GM18502 (cell line): ENCODE data around the gene TEX11.

Experiments
- ATAC-seq: cut with Tn5 transposase; IDR thresholded peaks from one replicate; pipeline ENCODE4 v1.9.1; 2021; ENCODE audit warnings: mild to moderate bottlenecking; ENCODE audit not compliant: unreplicated experiment, poor library complexity

Gene TEX11

DNA sequence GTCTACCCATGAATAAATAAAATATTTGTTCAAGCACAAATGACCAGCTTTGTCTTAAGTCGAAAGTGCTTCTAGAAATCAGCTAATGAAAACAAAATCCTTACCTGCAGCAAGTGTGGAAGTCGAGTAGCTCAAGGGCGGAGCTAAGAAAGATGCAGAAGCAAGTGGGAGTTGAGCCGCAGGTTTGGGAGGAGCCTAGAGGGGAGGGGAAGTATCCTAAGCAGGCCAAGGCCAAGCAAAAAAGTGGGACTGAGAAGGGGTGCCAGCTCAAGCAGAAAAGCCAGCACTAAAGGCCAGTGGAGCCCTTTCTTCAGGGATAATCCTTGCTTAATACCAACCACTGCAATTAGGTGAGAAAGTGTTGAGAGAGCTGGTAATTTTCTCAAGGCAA, 403.1 kb downstream of the TEX11 start:
- no peak for ATAC-seq

GRCh38 chrX:70504772-70505450, 403.6 kb downstream of the TEX11 start:
- no peak for ATAC-seq

- no peak for ATAC-seq
Measured at GRCh38 chrX:70500826-70501225, 407.7 kb downstream of the TEX11 start.

GRCh38 chrX:70498129-70498528, 410.4 kb downstream of the TEX11 start:
- no peak for ATAC-seq

GRCh38 chrX:70497026-70497425, 411.5 kb downstream of the TEX11 start:
- ATAC-seq: no peak

DNA sequence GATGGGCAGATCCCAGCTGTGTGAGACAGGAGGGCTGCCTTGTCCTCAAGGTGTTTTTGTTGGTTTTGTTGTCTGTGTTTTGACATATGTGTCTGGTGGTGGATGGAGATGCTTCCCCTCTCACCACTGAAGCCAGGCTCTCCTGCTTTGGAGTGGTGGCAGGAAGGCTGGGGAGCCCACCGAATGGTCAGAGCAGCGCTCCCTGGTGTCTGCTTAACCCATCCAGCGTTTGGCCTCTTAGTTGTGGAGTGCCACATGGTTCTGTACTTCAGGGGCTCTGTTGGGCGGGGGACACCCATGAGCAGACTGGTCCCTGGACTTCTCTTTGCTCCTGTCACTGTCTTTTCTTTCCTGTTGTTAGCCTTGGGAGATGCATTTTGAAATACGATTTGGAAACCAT, 412.0 kb downstream of the TEX11 start:
- no peak for ATAC-seq

DNA sequence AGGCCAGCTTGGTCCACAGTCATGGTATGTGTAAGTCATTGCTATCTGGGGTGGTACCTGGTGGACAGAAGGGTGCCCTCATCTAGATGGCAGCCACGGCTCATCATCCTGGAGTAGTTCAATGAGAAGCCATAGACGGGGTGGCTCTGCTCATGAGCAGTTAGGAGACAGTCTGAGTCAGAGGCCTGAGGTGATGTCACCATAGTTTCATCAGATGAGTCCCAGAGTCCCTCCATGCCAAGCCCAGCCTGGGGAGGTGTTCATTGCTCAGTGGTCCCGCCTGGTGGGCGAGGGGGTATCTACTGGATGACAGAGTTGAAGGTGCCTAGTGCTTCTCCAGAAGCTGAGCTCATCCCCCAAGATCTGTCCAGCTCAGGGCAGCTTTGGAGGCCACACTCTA, 414.1 kb downstream of the TEX11 start:
- ATAC-seq: no peak

DNA sequence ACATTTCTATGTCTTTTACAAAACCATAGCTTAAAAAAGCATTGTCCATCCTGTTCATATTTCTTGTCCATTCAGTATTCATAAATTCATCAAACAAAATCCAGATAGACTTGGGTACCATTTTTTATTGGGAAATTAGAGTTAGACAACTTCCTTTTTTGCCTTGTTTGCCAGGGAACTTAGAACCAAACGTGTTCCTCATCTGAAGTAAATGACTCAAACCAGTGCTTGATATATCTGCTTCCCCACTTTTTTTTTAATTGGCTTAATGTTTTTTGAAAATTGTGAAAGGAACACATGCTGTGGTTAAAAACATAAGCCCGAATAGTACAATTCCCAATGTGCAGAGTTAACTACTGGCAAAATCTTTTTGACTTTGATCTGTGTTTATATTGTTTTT, 419.7 kb downstream of the TEX11 start:
- ATAC-seq: no peak

DNA sequence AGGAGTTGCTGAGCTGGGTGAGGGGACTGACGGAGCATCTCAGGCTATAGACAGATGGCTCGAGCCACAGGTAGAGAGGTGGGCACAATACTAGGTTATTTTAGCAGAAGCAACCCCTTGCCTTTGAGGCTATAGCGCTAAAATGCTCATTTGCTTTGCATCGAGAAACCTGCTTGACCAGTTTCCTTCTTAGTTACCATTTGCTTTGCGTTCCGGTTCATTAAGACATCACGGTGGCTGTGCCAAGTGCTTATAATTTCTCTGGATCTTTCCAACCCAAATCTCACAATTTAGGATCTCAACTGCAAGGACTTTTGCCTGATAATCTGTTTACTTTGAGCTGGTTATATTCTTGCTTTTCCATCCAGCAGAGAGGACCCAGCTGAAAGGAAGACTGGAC, 423.0 kb downstream of the TEX11 start:
- ATAC-seq: no peak

DNA sequence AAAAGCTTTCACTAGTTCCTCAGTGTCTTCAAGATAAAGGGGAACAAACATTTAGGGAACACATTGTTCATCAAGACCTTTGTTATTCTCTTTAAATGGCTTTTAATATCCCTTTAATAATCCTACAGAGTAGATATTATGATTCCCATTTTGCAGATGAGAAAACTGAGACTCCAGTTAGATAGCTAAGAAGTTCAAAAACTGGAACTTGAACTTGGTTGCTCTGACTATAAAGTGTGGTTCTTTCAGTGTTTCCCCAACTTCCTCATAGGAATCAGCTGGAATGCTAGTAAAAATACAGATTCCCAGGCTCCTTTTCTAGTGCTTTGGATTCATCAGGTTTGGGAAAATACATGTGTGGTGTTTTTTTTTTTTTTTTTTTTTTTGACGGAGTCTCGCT, 426.2 kb downstream of the TEX11 start:
- no peak for ATAC-seq

DNA sequence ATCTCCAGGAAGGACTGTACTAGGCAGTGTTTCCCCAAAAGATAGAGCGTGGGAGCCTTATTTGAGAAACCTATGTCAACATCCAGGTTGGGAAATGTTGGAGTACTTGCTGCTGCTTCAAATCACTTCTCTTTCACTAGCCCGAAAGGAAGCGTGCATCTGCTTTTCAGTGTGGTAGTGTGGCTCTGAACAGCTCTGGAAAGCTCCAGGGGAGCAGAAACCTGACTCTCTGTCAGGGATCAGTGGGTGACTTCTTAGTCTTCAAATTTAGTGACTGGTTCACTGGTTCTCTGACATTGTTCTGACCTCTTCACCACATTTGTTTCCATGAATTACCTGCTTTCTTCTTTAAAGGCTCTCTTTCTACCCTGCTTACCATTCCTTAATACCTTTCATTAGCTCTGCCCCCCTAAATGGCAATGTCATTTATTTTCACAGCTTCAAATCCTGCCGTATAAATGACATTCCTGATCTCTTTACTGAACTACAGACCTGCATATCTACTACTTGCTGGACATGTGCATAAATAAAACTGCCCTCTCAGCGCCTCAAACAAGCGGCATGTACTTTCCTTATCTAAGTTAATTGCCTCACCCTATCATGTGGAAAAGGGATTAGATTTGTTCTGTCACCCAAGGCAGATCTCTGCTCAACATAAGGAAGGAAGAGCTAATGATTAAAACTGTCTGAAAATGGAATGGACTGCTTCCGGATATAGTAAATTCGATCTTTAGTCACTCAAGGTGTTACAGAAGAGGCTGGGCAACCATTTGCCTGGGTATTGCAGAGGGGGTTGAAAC, 426.8 kb downstream of the TEX11 start:
- ATAC-seq: no peak

DNA sequence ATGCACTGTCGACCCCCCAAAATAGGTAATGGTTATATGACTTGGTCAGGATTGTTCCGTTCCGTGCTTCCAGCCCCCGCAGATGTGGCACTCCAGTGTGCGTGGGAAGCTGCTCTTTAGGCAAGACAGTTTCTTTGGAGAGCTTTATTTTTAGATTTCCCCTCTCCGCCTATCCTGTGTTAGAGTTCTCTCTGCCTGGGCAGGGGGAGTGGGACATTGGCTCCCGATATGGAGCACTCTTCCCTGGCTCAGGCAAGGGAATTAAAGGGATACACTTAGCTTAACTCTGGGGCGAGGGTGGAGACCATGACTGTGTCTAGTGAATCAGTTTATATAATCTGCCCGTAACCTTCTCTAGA, 427.9 kb downstream of the TEX11 start:
- ATAC-seq: no peak

GRCh38 chrX:70479922-70480659, 428.4 kb downstream of the TEX11 start:
- no peak for ATAC-seq

- no peak for ATAC-seq
Measured at GRCh38 chrX:70479247-70479921, 429.1 kb downstream of the TEX11 start.
